HG03175 (cell line): ENCODE measurements around the gene ATP1B1.

Experiments used
- ATAC-seq: cut with Tn5 transposase; IDR thresholded peaks from one replicate; pipeline ENCODE4 v1.9.1; 2021; ENCODE audit warnings: mild to moderate bottlenecking, moderate library complexity; ENCODE audit not compliant: unreplicated experiment

The ATP1B1 gene

GRCh38 chr1:169094897-169095569 is 11.5 kb upstream of the ATP1B1 start:
- ATAC-seq: no peak

GRCh38 chr1:169098380-169098779 is 8.1 kb upstream of the ATP1B1 start:
- ATAC-seq: no peak

DNA sequence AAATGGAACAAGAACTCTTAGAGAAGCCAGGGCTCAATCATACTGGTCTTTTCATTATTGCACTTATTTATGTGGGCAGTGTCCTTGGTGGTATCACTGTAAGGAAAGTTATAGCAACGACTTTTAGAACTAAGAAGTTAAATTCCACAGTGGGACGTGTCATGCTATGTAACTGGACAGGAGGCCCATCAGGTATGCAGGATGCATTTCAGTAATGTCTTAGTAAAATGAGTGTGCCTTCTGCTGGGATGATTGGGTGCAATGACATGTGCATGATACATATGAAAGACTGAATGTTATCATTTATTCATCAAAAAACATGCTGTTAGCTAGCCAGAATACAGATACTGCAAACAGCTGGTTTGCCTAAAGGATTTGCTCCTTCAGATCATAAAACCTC is 6.9 kb upstream of the ATP1B1 start:
- no peak for ATAC-seq

DNA sequence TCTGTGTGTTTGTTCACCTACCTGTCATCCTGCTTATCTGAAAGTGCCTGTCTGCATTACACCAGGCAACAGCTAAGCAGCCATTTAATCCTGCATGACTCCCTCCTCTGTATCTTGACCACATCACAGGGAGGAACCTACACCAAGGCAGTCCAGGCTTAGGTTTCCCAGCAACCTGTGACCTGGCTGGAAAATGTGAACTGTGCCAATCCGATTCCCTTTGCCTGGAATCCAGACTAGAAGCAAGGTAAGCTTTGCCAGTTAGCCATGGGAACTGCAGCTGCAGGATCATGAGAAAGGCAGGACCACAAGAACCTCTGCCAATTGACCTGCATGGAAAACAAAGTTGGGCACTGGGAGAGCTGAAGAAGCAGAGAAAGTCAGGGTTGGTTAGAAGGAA is 6.3 kb upstream of the ATP1B1 start:
- no peak for ATAC-seq

- ATAC-seq: no peak
Observed at GRCh38 chr1:169100651-169101088, 5.8 kb upstream of the ATP1B1 start.

- no peak for ATAC-seq
Observed at GRCh38 chr1:169102567-169102966, 3.9 kb upstream of the ATP1B1 start.

DNA sequence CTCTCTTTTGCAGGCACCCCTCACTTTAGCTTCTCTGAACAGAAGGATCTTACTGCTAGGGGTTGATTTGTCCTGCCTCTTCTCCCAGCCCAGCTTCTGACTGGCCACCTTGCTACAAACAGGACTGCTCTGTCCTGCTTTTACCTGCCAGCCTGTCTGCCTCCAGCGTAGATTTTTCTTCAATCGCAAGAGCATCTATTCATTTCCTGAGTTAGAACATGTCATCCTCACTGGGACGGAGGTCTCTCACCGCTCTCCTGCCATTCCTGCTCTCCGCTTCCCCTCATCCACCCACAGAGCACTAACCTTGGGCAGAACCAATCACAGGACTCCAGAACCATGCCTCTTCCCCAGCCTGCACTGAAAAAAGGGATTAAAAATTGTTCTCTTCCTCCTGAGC is 3.5 kb upstream of the ATP1B1 start:
- no peak for ATAC-seq

GRCh38 chr1:169103480-169103893 is 3.0 kb upstream of the ATP1B1 start:
- no peak for ATAC-seq

GRCh38 chr1:169105087-169105433 is 1.4 kb upstream of the ATP1B1 start:
- no peak for ATAC-seq

GRCh38 chr1:169105434-169106094 is 926 bp upstream of the ATP1B1 start:
- peak; percentile 27 for ATAC-seq

DNA sequence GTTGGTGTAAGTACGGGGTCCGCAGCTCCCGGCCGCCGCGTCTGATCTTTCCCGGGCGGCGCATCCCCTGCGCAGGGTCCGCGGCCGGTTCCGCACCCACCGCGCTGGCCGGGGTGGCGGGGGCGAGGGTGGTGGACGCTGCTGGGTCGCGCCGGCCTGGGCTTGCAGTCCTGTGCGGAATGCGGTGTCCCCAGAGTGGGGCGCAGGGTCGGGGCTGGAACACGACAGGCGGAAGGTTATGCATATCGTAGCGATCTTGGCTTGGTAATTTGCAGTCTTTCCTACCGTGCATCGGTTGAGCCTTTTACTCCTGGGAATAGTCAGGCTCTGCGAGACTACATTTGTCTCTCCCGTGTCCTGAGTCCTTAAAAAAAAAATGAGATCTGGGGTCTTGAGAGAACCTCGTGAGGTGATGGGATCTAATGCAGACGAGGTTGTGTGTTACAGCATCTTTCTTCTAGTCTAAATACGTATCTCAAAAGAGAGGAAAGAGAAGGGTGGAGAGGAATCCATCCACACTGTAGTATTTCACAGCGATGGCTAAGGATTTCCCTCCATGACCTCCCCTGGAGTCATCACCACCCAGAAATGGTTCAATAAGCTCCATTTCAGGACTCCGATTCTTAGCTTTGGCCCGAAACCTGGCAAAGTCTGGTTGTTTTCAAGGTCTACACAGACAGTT is 572 bp downstream of the ATP1B1 start:
- ATAC-seq: no peak

GRCh38 chr1:169107603-169108208 is 1.2 kb downstream of the ATP1B1 start:
- no peak for ATAC-seq

DNA sequence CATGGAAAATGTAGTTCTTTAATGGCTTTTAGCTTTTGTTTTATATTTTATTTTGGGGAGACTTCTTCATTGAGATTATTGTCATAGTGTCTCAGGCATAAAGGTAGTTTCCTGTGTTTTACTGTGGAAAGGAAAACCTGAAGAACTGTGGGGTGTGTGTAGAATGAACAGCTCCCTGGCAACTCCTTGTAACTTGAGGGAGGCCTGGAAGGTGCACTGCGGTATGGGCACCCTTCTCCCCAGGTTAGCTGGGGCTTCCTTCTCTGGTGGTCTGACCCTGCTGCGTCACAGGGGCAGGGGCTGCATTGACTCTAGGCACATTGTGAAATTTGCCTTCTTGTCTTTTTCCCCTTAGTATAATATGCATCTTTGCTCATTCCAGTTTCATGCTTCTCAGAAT is 1.7 kb downstream of the ATP1B1 start:
- no peak for ATAC-seq

- no peak for ATAC-seq
Observed at GRCh38 chr1:169108863-169109560, 2.5 kb downstream of the ATP1B1 start.

- no peak for ATAC-seq
Observed at GRCh38 chr1:169109561-169110134, 3.2 kb downstream of the ATP1B1 start.

DNA sequence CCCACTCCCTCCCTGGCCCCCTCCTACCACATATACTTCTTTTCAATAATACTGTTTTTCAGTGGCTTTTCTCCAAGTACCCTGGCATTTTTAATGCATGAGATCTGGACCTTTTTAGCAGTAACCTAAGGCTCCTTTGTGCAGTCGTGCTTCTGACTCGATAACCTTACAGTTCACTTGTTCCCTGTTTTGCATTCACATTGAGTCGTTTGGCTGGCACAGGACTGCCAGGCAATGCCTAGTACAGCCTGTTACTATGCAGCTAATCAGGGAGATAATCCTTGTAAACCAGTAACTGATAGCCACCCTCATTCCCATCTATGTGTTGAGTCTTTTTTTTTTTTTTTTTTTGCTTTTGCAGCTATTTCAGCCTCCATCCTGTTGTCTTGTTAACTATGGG is 3.7 kb downstream of the ATP1B1 start:
- no peak for ATAC-seq

DNA sequence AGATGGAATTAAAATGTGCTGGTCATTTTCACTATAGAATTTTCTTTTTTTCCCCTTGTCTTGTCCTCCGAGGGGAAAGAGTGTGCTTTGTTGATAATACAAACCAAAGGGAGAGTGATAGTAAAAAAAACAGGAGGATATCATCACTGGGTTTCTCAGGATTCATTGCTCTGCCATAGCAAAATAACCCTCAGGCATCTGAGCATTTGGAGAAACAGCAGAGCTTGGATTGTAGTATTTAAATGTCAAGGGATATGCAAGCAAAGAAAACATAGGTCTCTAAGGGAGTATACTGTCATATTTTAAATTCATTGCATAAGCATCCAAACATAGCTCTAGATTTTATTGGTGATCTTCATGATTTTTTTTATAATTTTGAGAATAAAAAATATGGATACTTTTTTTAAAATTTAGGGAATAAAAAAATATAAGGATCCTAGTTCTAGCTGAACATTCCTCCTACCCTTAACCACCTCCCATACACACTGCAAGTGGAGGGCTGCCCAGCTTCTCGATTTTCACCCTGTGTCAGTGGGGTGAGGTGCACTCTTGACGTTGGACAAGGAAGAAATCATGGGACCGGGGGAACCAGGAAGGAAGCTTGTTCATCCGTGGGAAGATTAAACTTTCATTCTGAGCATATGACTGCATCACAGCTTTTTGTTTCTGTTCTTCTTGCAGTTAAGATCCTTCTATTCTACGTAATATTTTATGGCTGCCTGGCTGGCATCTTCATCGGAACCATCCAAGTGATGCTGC is 4.4 kb downstream of the ATP1B1 start:
- no peak for ATAC-seq

- ATAC-seq: no peak
Observed at GRCh38 chr1:169111472-169111871, 5.0 kb downstream of the ATP1B1 start.

GRCh38 chr1:169112241-169112640 is 5.8 kb downstream of the ATP1B1 start:
- no peak for ATAC-seq

DNA sequence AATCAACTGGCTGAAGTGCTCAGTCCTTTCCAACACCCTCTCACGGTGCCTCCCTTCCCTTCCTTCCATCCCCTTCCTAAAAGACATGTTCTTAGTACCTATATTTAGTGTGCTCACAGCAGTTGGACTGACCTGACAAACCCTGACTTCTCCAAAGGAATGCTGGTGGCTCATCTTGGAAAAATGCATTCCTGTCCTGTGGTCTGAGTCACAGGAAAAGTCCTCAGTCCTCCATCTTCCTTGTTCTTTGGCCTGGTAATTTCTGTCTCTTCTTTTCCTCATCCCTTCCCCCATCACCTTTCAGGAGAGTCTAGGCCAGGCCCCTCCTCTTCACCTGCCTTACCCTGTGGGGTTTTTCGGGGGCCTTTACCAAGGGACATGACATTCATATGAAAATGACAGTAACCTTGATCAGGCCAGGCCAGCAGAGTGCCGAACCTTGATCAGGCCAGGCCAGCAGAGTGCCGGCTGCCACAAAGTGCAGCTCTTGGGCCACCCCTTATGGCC is 7.2 kb downstream of the ATP1B1 start:
- no peak for ATAC-seq
